ENCODE measurements around the gene FNDC3B.

GRCh38 chr3:172437713-172438112 is 398.3 kb downstream of the FNDC3B start:
- TF ChIP-seq CTCF (IDR thresholded peaks at IDR 0.05) (no peak), NR3C1 (IDR thresholded peaks at IDR 0.05) (no peak), NPAS2 (CRISPR knock-in tag; IDR thresholded peaks at IDR 0.05; ENCODE audit: borderline replicate concordance) (no peak), POLR2AphosphoS2 (conservative IDR thresholded peaks at IDR 0.05; ENCODE audit: low read length) (no peak), RNF2 (IDR thresholded peaks at IDR 0.05; ENCODE audit: borderline replicate concordance, low read depth) (no peak), EP300 (IDR thresholded peaks at IDR 0.05) (no peak)
- TF ChIP-seq, protein P1, sequence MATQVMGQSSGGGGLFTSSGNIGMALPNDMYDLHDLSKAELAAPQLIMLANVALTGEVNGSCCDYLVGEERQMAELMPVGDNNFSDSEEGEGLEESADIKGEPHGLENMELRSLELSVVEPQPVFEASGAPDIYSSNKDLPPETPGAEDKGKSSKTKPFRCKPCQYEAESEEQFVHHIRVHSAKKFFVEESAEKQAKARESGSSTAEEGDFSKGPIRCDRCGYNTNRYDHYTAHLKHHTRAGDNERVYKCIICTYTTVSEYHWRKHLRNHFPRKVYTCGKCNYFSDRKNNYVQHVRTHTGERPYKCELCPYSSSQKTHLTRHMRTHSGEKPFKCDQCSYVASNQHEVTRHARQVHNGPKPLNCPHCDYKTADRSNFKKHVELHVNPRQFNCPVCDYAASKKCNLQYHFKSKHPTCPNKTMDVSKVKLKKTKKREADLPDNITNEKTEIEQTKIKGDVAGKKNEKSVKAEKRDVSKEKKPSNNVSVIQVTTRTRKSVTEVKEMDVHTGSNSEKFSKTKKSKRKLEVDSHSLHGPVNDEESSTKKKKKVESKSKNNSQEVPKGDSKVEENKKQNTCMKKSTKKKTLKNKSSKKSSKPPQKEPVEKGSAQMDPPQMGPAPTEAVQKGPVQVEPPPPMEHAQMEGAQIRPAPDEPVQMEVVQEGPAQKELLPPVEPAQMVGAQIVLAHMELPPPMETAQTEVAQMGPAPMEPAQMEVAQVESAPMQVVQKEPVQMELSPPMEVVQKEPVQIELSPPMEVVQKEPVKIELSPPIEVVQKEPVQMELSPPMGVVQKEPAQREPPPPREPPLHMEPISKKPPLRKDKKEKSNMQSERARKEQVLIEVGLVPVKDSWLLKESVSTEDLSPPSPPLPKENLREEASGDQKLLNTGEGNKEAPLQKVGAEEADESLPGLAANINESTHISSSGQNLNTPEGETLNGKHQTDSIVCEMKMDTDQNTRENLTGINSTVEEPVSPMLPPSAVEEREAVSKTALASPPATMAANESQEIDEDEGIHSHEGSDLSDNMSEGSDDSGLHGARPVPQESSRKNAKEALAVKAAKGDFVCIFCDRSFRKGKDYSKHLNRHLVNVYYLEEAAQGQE (IDR thresholded peaks at IDR 0.05), result no peak

Data from A549 (cell line).